Femur (tissue), 1 donor: ENCODE measurements around the gene PRSS35.
"Not testable (repeated sequence)": the region's sequence is repeated elsewhere in the genome, so short reads cannot be mapped to it uniquely, and the experiment has no call there.

Experiments
- DNase-seq: peaks from one replicate; pipeline ENCODE4 v3.0.0-alpha.2; 2017

PRSS35 gene, protein sequence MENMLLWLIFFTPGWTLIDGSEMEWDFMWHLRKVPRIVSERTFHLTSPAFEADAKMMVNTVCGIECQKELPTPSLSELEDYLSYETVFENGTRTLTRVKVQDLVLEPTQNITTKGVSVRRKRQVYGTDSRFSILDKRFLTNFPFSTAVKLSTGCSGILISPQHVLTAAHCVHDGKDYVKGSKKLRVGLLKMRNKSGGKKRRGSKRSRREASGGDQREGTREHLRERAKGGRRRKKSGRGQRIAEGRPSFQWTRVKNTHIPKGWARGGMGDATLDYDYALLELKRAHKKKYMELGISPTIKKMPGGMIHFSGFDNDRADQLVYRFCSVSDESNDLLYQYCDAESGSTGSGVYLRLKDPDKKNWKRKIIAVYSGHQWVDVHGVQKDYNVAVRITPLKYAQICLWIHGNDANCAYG

DNA sequence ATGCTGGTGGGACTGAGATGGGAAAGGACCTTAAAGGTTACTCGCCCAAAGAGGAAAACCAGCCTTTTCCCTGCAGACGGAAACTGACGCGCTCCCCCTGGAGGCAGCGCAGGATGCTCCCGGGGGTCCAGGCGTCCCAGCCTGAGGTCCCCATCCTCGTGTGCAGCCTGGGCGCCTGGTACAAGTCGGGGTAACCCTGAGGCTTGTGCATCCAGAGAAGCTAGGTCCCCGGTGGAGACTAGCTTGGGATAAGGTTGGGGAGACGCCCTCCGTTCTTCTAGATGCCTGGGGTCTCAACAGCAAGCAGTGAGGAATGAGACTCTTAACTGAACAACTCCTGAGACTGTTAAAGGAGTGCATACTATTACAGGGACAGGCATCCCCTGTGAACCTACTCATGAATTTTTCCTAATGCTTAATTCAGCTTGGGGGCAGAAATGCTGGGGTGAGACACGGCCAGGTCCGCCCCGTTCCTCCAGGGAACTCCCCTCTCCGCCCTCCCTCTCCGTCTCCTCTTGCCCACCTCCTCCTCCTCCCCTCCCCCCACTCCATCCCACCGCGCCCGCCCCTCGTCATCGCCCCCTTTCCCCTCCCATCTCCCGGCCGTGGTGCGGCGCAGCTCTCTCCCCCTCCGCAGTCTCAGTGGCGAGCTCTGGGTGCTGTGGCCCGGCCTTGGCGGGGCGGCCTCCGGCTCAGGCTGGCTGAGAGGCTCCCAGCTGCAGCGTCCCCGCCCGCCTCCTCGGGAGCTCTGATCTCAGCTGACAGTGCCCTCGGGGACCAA lies at the start of gene PRSS35:
Gene PRSS35 (plus strand): TSS at position 634 of the 781 bp plus-strand sequence. CDS start 10,908 bp downstream, outside the sequence.
- peak; percentile 85 for DNase-seq

DNA sequence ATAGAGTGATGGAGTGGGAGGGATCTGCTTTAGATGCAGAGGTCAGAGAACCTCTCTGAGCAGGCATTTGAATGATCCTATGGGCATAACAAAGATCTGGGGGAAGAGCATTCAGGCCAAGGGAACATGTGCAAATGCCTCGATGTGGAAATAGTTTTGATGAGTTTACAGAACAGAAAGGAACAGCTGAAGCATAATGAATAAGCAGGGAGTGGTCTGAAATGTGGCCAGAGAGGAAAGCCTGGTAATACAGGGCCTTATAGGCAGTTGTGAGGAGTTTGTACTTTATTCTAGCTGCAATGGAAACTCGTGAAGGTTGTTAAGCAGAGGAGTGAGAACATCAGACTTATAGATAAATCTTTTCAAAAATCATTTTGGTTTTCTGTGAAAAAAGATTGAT lies 48.4 kb upstream of the PRSS35 start:
- DNase-seq: no peak

DNA sequence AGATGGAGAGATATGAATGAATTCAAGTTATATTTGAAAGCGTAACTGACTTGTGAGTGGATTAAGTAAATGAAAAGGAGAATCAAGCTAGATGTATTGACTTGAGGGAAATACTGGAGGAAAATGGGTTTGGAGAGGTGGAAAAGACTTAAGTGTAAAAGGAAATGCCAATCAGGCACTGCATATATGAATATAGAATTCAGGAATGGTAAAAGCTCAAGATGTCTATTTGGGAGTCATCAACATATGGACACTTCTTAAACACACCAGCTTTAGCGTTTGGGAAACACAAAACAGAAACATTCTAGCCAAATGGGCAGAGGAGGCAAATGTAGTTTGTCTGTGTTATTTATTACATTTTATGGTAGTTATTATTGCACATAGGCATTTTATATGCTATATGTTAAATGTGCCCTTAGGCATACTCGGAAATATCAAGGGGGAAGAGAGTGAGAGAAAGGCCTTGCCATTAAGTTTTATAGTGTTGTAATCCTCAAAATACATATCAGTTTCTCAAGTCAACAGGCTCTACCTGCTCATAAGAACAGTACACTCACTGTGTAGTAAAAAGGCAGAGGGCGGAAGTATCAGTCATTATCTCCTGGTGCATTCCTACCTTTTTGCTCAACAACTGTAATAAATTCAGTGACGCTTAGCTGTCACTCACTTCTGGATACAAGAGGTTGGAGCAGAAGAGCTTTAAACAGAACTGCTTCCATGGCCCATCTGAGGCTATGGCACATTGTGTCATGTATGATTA lies 47.8 kb upstream of the PRSS35 start:
- no peak for DNase-seq

DNA sequence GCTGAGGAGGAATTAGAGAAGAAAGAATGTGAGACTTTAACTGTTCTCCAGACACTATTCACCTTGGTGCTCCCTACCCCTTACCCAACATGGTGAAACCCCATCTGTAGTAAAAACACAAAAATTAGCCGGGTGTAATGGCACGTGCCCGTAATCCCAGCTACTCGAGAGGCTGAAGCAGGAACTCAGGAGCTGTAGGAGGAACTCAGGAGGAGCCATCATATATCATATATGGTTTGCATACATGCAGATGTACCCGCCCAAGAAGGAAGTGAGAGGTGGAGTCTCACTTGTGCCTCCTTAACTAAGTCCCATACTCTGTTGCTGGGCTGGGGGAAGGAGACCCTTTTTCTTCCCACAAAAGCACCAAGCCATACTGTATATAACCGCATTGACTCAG lies 46.0 kb upstream of the PRSS35 start:
- DNase-seq: no peak

DNA sequence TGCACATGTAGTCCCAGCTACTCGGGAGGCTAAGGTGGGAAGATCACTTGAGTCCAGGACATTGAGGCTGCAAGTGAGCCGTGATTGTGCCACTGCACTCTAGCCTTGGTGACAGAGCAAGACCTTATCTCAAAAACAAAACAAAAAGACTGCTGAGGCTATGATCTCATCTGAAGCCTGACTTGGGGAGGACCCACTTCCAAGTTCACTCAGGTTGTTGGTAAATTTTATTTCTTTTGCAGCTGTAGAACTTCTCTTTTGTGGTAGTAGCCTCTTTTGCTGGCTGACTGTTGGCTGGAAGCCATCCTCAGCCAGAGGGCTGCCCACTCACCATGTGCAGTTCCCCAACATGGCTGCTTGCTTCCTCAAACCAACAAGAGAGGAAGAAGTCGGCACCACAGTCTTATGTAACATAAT lies 44.7 kb upstream of the PRSS35 start:
- peak; percentile 22 for DNase-seq

DNA sequence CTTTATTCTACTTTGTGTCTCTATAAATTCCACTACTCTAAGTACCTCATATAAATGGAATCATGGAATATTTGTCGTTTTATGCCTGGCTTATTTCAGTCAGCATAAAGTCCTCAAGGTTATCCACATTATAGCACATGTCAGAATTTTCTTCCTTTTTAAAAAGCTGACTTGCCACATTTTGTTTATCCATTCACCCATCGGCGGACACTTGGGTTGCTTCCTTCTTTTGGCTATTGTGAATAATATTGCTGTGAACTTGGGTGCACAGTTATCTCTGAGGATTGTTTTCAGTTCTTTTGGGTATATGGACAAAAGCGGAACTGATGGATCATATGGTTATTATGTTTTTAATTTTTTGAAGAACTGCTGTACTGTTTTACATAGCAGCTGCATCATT lies 42.3 kb upstream of the PRSS35 start:
- no peak for DNase-seq

DNA sequence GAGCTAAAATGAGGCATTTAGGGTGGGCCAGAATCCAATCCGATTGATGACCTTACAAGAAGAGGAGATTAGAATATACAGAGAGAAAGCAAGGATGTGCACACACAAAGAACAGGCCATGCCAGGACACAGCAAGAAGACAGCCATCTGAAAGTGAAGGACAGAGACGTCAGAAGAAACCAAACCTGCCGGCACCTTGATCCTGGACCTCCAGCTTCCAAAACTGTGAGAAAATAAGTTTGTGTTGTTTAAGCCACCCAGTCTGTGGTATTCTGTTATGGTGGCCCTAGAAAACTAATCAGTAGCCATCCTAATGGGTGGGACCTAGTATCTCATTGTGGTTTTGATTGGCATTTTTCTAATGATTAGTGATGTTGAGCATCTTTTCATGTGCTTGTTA lies 41.7 kb upstream of the PRSS35 start:
- DNase-seq: no peak

DNA sequence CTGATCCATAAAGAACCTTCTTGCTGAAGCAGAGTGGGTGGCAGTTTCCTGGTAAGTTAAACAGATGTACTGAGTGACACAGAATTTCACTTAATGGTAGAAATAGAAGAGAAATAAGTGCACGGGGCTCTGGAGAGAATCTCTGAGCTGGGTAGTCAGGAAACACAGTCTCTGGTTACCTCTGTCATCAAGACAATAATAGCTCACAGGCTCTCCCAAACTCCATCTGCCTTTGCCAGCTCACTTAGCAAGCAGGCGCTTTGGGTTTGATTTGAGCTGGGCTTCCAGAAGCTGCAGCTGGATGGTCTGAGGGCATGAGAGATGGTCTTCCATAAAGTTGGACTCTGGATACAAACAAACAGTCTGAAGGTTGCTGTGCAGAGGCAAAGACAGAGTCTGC lies 39.6 kb upstream of the PRSS35 start:
- no peak for DNase-seq

DNA sequence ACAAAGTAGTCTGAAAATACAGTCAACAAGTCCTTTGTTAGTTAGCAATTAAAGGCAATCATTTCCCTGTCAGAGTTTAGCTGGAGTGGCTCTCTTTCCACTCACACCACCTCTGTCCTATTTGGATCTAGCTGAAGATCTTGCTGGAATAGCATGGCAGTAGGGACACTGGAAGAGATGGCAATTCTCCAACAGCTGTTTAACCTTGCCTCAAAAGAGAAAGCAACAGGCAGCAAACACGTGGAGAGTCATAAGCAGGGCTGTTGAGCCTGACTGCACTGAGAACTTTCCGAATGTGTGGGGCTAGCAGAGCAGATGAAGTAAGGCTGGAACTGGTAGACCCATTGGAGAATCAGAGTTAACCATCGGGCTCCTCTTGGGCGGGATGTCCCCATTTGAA lies 38.0 kb upstream of the PRSS35 start:
- DNase-seq: no peak

DNA sequence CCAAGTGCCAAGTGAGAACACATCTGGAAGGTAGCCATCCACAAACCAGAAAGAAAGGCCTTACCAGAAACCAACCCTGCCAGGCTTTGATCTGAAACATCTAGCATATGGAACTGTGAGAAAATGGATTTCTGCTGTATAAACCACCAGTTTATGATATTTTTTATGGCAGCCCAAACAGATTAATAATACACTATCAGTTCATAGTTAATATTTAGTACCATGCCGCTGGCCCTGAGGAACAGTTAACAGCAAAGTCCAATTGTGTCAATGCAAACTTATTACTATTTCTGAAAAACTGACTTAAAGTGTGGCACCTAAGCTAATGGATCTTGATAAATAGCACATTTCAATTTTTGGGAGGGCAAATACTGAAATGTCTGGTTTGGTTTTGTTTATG lies 35.4 kb upstream of the PRSS35 start:
- DNase-seq: no peak

DNA sequence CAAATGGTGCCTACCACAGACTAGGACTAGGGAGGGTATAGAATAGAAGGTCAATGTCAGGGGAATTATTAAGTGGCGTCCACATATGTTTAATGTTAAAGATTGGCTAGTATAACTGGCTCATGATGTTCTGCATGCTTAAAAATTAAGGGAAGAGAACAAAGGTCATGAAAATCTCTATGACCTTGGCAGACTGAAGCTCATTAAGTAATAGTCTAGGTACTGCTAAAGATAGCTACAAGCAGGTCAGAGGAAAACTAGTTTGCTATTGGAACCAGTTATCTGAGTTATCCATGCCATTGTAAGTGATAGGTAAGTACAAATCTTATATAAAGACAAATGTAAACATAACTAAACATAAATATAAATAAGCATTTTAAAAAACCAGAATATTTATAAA lies 32.9 kb upstream of the PRSS35 start:
- DNase-seq: no peak

DNA sequence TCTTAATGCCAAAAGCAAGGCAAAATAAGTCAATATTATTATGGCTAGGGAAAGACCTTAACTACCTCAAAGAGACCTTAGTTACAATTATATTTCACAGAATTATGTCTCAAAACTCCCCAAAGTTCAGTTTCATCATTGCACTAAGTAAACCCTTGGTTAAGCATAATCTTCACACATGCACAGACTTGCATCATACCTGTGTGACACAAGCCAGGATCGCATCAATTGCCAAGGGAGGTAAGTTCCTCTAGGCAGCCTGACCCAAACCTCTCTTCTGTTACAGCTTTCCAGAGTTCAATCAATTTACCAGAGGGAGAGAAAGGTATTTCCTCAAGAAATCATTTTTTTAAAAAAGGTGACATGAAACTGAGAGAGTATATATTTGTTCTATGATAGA lies 31.9 kb upstream of the PRSS35 start:
- DNase-seq: no peak

DNA sequence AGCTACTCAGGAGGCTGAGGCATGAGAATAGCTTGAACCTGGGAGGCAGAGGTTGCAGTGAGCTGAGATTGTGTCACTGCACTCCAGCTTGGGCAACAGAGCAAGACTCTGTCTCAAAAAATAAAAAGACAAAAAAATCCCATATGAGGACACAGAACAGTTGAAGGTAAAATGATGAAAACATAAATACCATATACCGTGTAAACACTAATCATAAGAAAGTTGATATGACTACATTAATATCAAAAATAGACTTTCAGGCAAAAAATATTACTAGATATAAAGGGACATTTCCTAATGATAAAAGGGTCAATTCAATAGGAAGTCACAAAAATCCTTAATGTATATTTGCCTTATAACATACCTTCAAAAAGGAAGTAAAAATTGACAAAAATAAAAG lies 30.4 kb upstream of the PRSS35 start:
- not testable (repeated sequence) for DNase-seq

DNA sequence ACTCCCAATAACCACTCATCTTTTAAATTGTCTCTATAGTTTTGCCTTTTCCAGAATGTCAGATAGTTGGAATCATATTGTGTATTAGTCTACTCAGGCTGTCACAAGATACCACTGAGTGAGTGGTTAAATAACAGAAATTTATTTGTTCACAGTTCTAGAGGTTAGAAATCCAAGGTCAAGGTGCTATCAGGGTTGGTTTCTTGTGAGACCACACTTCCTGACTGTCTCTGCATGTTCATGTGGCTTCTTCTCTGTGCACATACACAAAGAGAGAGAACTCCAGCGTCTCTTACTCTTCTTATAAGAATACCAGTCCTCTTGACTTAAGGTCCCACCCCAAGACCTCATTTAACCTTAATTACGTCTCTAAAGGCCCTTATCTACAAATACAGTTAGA lies 23.9 kb upstream of the PRSS35 start:
- DNase-seq: no peak

DNA sequence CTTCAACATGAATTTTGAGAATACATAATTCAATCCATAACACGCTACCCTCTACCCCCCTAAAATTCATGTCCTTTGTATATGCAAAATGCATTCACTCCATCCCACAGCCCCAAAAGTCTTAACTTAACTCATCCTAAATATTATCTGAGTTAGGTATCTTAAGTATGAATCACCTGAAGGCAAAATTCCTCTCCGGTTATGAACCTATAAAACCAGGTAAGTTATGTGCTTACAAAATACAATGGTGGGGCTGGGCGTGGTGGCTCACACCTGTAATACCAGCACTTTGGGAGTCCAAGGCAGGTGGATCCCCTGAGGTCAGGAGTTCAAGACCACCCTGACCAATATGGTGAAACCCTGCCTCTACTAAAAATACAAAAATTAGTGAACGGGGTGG lies 23.5 kb upstream of the PRSS35 start:
- DNase-seq: no peak

DNA sequence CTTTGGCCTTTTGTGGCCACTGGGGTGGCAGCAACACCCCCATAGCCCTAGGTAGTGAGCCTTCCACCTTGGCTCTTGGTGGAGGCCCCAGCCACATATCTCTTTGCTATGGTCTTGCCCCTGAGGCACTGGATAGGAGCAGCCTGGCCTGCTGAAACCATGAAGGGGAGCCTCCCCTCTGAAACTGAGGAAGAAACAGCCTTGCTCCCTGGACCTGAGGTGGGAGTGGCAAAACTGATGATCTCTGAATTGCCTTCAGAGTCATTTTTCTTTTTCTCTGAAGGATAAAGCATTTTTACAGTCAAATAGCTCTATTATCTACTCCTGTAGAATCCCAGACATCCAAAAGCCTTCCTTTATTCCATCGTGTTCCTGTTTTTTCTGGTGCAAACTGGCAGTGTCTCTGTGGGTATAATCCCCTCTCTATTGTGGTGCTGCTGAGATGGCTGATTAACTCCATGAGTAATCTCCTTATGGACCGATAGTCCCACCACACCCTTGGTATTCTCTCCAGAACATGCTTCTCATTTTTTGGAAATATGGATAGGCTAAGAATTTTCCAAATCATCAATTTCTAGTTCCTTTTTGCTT lies 22.0 kb upstream of the PRSS35 start:
- no peak for DNase-seq

DNA sequence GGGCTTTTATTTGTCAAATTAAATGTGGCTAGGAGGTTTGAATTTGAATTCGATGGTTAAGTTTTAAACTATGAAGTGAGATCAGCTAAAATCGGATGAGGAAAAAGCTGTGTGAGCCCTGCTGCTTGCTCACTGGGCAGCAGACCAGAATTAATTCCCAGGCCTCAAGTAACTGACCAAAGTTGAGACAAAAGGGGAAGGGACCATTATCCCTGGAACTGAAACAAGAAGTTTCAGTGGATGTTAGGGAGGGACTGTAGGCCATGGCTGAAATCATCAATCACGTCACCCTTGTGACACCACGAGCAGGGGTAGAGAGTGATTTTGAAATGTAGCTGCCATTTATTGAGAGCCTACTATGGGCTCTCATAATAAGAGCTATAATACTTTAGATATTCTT lies 7.0 kb upstream of the PRSS35 start:
- DNase-seq: peak; percentile 44

DNA sequence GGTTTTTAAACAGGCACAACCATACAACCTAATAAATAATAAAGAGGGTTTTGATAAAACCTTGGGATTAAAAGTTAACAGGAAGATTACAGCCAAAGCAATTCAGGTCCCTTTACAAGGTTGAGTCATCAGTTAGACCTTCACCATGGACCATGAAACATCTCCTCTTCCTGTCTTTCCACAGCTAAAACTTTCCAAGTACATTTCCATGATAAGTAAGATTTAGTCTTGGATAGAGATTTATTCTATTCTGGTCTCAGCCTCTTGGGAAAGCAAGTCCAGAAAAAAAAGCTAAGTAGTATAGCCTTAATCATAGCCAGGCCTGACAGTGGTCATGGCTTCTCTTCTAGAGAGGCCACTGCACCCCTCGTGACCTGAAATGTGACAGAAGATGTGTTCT lies 2.9 kb upstream of the PRSS35 start:
- no peak for DNase-seq

DNA sequence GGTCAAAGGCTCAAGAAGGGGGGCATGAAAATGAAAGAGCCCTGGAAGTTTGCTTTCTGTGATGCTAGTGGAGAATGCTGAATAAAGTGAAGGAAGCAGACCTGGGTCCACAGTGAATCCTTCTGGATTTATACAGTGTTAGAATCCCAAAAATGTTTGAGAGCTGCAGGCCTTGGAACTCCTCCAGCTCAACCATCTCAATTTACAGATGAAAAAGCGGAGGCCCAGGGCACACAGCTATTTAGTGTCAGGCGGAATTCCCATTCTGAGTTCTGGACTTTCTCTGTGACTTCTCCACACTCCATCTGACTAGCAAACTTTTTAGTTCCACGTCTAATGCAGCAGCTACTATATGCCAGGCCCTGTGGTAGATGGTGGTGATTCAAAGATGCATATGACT lies 1.5 kb upstream of the PRSS35 start:
- DNase-seq: no peak

DNA sequence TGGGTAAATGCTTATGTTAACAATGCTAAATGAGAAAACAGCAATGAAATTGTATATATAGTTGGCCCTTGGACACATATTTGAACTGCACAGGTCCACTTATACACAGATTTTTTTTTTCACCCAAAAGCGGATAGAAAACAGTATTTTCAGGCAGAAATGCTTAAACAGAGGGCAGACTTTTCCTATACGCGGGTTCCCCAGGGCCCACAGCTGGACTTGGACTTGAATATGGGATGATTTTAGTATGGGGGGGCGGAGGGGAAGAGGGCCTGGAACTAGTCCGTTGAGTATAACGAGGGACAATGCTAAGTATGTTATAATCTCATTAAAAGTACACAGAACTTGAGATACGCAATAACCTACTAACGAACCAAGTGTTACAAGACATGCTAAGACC lies 1.1 kb upstream of the PRSS35 start:
- peak; percentile 41 for DNase-seq

DNA sequence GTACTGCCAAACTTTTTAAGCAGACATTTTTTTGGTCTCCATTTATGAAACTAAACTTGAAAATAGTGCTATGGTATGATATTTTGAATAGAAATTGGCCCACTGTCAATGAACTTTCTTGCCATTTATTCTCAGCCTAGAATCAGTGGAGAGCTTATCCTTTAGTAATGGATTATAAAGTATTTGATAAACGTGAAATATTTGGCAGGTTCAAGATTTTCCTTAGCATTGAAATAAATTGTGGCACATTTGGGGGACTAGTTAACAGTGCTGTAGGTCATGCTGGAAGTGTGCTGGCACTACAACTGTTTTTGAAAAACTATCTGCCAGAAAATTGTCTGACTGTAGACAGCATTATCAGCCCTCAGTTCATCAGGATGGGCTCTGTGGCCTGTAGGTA lies 2.1 kb downstream of the PRSS35 start:
- DNase-seq: no peak

DNA sequence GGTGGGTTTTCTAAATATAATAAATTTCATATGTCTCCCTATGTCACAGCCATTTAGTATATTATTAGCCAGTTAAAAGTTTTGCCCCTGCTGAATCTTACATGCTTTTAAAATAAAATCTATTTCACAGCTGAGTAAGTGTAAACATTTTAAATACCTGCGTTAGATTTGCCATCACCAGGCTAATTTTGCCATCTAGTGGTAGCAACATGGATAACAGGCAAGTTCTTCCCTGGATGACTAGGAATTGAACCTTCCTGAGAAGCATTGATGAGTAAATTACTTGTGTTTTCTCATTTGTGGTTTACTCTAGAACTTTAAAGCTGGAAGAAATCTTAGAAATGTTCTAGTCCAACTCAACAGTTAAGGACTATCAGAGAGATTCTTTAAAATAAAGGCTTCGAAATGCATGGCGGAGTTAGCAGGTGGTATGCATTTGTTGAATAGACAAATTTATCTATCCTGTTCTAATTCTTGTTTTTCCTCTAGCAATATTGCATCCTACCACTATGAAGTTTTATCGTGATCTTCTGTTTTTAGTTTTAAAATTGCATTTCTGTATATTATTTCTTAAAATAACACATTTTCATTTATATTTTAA lies 2.6 kb downstream of the PRSS35 start:
- peak; percentile 53 for DNase-seq

DNA sequence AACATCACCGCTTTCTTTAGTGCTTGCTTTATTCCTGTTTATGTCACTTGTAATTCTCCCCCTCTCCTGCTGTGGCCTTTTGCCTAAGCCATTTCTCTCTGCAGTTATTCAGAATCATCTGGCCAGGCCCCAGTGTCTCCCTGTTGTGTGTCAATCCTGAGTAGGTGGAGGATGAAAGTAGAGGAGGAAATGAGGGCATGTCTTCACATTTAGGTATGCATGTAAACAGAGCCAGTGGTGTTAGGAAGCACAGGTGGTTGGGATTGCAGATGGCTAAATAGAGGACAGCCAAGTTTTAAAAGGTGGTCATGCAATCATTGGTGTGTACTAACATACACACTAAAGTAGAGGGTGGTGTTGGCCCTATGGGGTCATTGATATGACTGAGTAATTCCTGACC lies 5.2 kb downstream of the PRSS35 start:
- no peak for DNase-seq
